Right forelimb (tissue), 1 donor: ENCODE data around the gene BFSP2.

Experiments used
- DNase-seq: peaks from one replicate; pipeline ENCODE4 v3.0.0-alpha.2; 2018

The BFSP2 gene

GRCh38 chr3:133419151-133419909 is 19.5 kb downstream of the BFSP2 start:
- DNase-seq, result no peak

- no peak for DNase-seq
Observed at GRCh38 chr3:133424937-133425869, 25.3 kb downstream of the BFSP2 start.

GRCh38 chr3:133425898-133426297 is 26.0 kb downstream of the BFSP2 start:
- DNase-seq, result no peak

DNA sequence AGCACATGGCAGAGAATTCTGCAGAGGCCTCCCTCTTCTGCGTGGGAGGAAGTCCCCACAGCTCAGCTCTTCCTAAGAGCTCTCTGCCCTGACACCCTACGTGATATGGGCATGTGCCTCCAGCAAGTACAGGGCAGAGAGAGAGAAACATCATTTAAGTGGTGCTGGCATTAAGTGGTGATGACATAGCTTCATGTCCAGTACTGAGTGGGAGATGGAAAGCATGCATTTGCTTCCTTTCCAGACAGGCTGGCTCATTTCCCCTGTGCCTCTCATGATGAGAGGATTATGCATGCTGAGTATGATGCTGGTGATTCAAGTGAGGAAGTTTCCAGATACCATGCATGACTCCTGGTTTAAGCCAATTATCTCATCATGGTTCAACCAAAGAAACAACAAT is 26.9 kb downstream of the BFSP2 start:
- DNase-seq, result no peak

- DNase-seq, result no peak
Observed at GRCh38 chr3:133428552-133428951, 28.7 kb downstream of the BFSP2 start.

DNA sequence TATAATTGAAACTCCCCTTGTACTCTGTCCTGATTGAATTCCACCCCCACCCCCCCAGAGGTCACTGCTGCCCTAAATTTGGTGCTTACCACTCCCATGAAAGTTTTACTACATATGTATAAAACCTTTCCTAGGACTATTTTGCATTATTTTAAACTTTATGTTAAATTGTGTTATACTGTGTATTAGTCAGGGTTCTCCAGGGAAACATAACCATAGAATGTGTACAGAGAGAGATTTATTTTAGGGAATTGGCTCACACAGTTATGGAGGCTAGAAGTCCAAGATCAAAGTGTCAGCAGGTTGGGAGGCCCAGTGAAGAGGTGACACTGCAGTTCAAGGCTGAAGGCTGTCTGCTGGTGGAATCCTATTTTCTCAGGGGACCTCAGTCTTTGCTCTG is 29.2 kb downstream of the BFSP2 start:
- DNase-seq, result no peak

DNA sequence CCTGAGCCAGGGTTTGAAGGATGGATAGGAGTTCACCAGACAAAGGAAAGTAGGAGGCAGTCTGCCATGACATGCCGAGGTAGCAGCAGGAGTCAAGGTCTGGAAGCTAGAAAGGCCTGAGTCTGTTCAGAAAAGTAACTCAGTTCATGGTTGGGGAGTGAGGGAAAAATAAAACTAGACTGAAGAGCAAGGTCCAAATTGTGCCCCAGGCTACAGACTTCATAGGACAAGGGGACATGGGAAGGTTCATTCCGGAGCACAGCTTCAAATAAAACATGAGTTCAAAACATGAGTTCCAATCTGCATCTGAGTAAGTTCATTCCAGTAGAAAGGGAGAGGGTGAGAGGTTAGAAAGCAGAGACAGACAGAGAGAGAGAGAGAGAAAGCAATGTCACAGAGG is 39.7 kb downstream of the BFSP2 start:
- DNase-seq, result no peak

DNA sequence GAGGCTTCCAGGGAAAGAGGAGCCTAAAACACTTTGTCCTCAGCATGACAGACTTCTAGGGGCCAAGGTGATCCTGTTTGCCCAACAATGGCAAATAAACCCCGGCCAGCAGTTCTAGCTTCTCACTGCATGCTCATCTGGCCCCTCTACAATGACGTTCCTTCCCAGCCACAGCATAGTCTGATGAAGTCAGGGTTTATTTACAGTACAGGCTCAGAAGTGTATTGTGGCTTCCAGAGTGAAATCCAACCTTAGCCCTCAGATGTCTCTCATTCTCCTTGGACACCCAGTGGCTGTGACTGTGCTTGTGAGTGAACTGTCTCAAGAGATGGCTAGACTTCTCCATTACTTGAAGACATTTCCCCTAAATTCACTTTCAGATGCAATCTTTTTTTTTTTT is 40.8 kb downstream of the BFSP2 start:
- no peak for DNase-seq

GRCh38 chr3:133441867-133442270 is 42.0 kb downstream of the BFSP2 start:
- DNase-seq, result no peak

GRCh38 chr3:133442518-133442917 is 42.7 kb downstream of the BFSP2 start:
- DNase-seq, result no peak

- DNase-seq, result no peak
Observed at GRCh38 chr3:133443649-133444422, 44.0 kb downstream of the BFSP2 start.

DNA sequence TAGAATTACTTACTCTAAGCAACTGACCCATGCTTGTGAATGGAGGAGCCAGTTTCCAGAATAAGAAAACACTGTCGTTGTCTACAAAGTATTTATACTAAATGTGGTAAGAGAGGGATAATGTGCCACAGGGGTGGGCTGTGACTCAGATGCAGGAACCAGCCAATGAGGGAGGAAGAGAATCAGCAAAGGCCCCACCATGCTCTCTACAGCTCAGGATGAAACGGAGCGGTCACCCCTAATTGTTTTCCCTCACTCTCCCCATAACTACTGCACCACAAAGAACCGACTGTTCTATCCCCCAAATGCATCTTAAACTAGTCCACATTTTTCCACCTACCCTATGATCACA is 44.5 kb downstream of the BFSP2 start:
- no peak for DNase-seq

GRCh38 chr3:133445108-133445507 is 45.3 kb downstream of the BFSP2 start:
- no peak for DNase-seq

DNA sequence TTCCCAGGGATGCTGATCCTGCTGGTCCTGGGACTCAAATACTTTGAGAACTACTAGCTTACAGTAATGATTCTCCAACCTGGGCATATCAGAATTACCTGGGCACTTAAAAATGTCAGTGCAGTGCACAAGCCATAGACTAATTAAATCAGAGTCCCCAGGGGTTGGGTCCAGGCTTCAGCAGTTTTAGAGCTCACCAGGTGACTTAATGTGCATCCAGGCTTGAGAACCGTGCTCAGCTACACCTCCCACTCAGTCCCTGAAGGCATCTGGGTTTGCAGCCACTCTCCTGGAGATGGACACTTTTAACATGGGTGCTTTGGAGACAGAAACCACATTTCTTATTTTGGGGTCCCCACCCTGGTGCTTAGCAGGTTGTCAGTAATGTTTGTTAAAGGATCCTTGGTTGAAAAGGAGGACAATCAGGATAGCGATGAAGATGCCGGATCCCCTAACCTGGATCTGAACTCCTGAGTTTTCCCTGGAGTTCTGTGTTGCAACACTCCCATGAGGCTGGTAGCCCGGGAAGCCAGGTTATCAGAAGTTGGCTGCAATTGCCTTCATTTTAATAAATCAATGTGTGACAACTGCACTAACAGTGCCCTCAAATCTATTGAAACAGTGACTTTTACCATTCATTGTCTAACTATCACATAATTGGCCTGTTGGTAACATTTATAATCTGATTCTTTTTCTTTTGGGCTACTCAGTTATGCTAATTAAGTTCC is 48.1 kb downstream of the BFSP2 start:
- no peak for DNase-seq

GRCh38 chr3:133448478-133449122 is 48.7 kb downstream of the BFSP2 start:
- DNase-seq, result no peak

DNA sequence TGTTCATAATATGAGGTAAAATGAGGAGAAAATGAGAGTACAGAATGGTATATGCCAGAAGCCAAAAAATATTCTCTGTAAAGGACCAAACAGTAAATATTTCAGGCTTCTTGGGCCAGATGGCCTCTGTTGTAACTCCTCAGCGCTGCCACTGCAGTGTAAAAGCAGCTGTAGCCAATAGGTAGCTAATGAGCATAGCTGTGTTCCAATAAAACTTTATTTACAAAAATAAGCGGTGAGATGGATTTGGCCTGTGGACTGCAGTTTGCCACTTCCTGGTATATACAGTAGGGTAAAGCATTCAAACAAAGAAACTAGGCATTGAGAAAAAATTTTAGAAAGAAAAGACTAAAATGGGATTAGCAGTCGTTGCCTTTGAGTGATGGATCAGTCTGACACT is 51.5 kb downstream of the BFSP2 start:
- DNase-seq, result no peak

DNA sequence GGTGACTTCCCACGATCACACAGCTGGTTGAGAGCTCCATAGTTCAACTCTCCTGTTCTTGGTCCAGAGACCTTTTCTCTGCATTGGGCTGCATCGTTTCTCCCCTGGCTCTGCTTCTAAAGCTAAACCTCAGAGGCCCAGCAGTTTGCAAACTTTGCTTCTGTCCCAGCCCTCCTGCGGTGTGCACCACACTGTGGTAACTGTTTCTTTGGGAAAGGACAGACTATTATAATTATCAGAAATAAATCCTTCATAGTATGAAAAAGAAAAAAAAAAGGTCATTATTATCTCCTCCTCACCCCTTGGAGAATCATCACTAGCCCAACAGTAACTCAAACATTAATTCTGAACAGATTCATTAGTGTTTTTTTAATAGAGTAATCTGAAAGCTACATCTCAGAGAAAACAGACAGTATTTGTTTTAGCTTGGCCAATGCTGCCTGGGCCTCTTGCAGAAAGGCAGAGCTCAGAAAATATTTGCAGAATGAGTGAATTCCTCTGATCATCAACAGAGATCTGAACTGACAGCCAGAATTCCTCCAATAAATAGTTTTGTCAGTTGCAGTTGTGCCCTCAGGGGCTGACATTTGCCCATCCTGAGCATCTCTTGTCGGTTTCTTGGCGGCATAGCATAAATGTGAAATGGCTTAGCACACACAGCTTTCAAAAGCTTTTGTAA is 52.9 kb downstream of the BFSP2 start:
- no peak for DNase-seq

- DNase-seq, result no peak
Observed at GRCh38 chr3:133453383-133453782, 53.5 kb downstream of the BFSP2 start.

- DNase-seq, result no peak
Observed at GRCh38 chr3:133455281-133455680, 55.4 kb downstream of the BFSP2 start.

DNA sequence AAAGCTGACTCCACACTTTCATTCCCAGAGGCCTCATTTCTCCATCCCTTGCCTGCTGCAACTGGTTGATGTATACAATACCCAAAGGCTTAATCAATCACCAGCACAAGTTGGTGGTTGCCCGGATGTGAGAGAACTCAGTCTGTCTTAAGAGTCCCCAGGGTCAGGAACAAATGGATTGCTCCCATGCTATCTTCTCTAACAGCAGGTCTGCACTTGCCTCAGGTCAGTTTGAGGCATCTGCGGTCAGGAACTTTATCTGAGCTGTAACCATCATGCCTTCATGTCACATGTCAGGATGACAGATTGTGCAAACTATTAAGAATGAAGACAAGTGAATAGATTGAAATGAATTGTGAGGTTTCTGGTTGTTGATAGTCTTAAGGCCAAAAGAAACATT is 56.1 kb downstream of the BFSP2 start:
- no peak for DNase-seq

GRCh38 chr3:133457025-133457424 is 57.2 kb downstream of the BFSP2 start:
- DNase-seq, result no peak
